Heart right ventricle (tissue), 16 donors: ENCODE results near the gene ARMC7. TPM values are rescaled to one million over a fixed set of nuclear protein-coding genes. Genes with fewer than 3 reads are reported as not detected.
"Not testable (repeated sequence)": the region's sequence is repeated elsewhere in the genome, so short reads cannot be mapped to it uniquely, and the experiment has no call there.

ENCODE experiments used
- ATAC-seq, 8 donors: fragments of 200-7000 bp; cut with Tn5 transposase; one replicate each; pipeline ENCODE4 v1.9.1; 2020; ENCODE audit warnings: mild to moderate bottlenecking in 8 of 8, moderate library complexity in 8 of 8, moderate number of reproducible peaks in 1 of 8
- DNase-seq, 2 donors: peaks; one replicate each; pipeline ENCODE4 v3.0.0-alpha.2; 2020
- H3K27ac ChIP-seq, 10 donors: fragments of 200-600 bp; sonication (generic) in 2 of 10; one replicate each; pipeline versions ENCODE4 v1.5.0 to v1.8.0; 2020 to 2022; ENCODE audit warnings: mild to moderate bottlenecking in 3 of 10
- H3K27me3 ChIP-seq, 7 donors: fragments of 200-600 bp; one replicate each; pipeline ENCODE4 v1.8.0; 2021 to 2022; ENCODE audit warnings: mild to moderate bottlenecking in 2 of 7
- H3K36me3 ChIP-seq, 9 donors: fragments of 200-600 bp; sonication (generic) in 1 of 9; one replicate each; pipeline versions ENCODE4 v1.5.0 to v1.8.0; 2020 to 2022; ENCODE audit warnings: mild to moderate bottlenecking in 2 of 9
- H3K4me1 ChIP-seq, 9 donors: fragments of 200-600 bp; sonication (generic) in 1 of 9; one replicate each; pipeline versions ENCODE4 v1.5.0 to v1.8.0; 2020 to 2022; ENCODE audit warnings: mild to moderate bottlenecking in 4 of 9
- H3K4me3 ChIP-seq, 10 donors: fragments of 200-600 bp; sonication (generic) in 2 of 10; one replicate each; pipeline versions ENCODE4 v1.5.0 to v1.8.0; 2020 to 2022; ENCODE audit warnings: mild to moderate bottlenecking in 7 of 10, moderate library complexity in 2 of 10
- H3K9me3 ChIP-seq, 11 donors: fragments of 200-600 bp in 10 of 11; sonication (generic) in 2 of 11; one replicate each; pipeline versions ENCODE4 v1.5.0 to v1.8.0; 2013 to 2022; ENCODE audit warnings: mild to moderate bottlenecking in 2 of 11, control low read depth in 1 of 11, moderate library complexity in 1 of 11
- WGBS, 2 donors: extraction: QIAGEN DNeasy Blood & Tissue Kit; methylation state at CpG; one replicate each; pipeline ENCODE4 v1.1.7; 2013; ENCODE audit warnings: inconsistent platforms in 1 of 2; 5-methylcytosine and 5-hydroxymethylcytosine counted together
- intact Hi-C, 10 donors: fragments of 100-400 bp; cut with DNase I; formaldehyde crosslinking; loops; one replicate each; pipeline versions ENCODE4 v1.11.1 to v1.14.2; 2022
- polyA plus RNA-seq, 2 donors: library from polyadenylated mRNA; stranded (reverse); fragments of 200-250 nt; gene quantifications; one replicate each; pipeline ENCODE4 v1.2.3, GENCODE V29; 2013
- total RNA-seq, 10 donors: library from RNA; stranded (reverse); fragmentation: NEBNext Ultra II Directional in 3 of 10; extraction: Animal tissue kit (Norgen Biotek cat#: 25700) in 3 of 10; gene quantifications; one replicate each; pipeline versions ENCODE4 v1.2.1 to v1.2.4, GENCODE V29; 2021 to 2023
- TF ChIP-seq, protein P1 (sequence below), 9 donors: fragments of 200-600 bp; sonication (generic) in 2 of 9; IDR thresholded peaks; one replicate each; pipeline versions ENCODE4 v1.5.0 to v1.8.0; 2021 to 2022; ENCODE audit warnings: antibody characterized with exemption in 9 of 9, mild to moderate bottlenecking in 5 of 9, moderate library complexity in 1 of 9
- donor health status: Arrhythmogenic right ventricular cardiomyopathy.
- donor health status: ischemic (EF 13 %, LVEDD 7.1; RV severe dilation, severe dysfunction).
- donor health status: healthy with polysubstance abuse.
- donor health status: DM: no; HTN: yes; CAD: no.
- donor health status: DM: no; HTN: no; CAD: no.
- donor health status: ischemic (EF 25% LVEDD 6.9; RV normal size, moderate dysfunction).
- donor health status: ischemic (EF 25% LVEDD 5.7; RV mildly dilated, moderate dysfunction).
- donor health status: healthy.
- donor health status: DM: yes; HTN: yes; CAD: no.
- donor health status: Ischemic cardiomyopathy.
- donor health status: ischemic (EF 35%, LVEDD 5.7; RV mildly dilated, moderate dysfunction).
- donor health status: nonischemic (EF 11% LVEDD 7.7; RV severe dilation, severe dysfunction).
- donor health status: DM: yes; HTN: yes; CAD: no.
- donor health status: PGD.
- donor health status: ischemic (EF 29% LVEDD 5.4; RV normal size, mild dysfunction).
- donor health status: nonischemic (EF 23%, LVEDD 6.1; RV moderate dilation, normal function).

The ARMC7 gene
- total and polyA plus RNA-seq, 12 donors, result 3.1 to 7.9 (median 5.2) TPM

DNA sequence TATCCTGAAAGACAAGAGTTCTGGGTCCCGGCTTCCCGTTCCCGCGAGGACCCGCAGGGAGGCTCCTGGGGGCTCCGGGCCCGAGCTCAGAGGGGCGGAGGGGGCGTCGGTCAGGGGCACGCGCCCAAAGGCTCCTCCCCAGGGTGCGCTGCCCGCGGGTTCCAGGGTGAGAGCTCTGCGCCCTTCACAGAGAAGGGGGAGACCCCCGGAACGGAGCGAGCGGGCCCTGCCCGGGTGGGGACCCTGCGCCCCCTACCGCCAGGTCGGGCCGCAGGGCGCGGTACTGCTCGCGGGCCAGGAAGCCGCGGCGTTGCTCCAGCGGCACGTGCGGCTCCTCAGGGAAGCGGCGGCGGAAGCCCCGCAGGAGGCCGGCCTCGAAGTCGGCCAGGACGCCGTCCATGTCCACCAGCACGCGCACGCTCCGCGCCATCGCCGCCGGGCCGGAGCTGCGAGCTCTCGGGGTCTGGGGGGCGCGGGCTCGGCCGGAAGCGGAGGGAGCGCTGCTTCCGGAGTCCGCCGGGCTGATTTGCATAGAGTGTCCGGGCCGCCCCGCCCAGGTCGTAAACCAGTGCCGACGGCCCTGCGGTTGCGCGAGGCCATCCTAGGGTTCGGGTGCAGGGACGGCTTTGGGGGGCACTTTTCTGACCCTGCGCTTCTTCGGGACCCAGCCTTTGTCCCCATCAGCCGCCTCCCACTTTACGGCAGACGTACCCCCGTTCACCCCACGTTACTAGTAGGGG is 21.7 kb downstream of the ARMC7 start, which contains the start of gene NT5C:
Gene NT5C (minus strand): TSS at position 465 of the 740 bp plus-strand sequence. CDS start 35 bp downstream, at position 430.
- peaks cover 0 to 38% (median 0%) of the 10 kb centered on the region in 9 donors for H3K36me3 ChIP-seq
- H3K4me1 ChIP-seq, result peaks cover 0 to 21% (median 15%) of the 10 kb centered on the region in 9 donors
- no peaks in the 10 kb centered on the region for H3K27me3 ChIP-seq
- DNase-seq (peak; percentile 79 to 82), ATAC-seq (peak; percentile 88 to 95 (median 92))
- intact Hi-C loops, result no loop called here
- 0 to 2% methylated on average over 75 to 82 of the region's 82 CpGs for WGBS, 2 donors
- peak within 1 kb of the TSS; percentile 69 to 95 (median 87) for H3K27ac ChIP-seq
- H3K9me3 ChIP-seq, result no peaks in the 10 kb centered on the region
- TF ChIP-seq, protein P1, sequence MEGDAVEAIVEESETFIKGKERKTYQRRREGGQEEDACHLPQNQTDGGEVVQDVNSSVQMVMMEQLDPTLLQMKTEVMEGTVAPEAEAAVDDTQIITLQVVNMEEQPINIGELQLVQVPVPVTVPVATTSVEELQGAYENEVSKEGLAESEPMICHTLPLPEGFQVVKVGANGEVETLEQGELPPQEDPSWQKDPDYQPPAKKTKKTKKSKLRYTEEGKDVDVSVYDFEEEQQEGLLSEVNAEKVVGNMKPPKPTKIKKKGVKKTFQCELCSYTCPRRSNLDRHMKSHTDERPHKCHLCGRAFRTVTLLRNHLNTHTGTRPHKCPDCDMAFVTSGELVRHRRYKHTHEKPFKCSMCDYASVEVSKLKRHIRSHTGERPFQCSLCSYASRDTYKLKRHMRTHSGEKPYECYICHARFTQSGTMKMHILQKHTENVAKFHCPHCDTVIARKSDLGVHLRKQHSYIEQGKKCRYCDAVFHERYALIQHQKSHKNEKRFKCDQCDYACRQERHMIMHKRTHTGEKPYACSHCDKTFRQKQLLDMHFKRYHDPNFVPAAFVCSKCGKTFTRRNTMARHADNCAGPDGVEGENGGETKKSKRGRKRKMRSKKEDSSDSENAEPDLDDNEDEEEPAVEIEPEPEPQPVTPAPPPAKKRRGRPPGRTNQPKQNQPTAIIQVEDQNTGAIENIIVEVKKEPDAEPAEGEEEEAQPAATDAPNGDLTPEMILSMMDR (IDR thresholded peaks at IDR 0.05), result peak; percentile 33 to 86 (median 76)
- H3K4me3 ChIP-seq, result peak within 1 kb of the TSS; percentile 42 to 92 (median 72)

DNA sequence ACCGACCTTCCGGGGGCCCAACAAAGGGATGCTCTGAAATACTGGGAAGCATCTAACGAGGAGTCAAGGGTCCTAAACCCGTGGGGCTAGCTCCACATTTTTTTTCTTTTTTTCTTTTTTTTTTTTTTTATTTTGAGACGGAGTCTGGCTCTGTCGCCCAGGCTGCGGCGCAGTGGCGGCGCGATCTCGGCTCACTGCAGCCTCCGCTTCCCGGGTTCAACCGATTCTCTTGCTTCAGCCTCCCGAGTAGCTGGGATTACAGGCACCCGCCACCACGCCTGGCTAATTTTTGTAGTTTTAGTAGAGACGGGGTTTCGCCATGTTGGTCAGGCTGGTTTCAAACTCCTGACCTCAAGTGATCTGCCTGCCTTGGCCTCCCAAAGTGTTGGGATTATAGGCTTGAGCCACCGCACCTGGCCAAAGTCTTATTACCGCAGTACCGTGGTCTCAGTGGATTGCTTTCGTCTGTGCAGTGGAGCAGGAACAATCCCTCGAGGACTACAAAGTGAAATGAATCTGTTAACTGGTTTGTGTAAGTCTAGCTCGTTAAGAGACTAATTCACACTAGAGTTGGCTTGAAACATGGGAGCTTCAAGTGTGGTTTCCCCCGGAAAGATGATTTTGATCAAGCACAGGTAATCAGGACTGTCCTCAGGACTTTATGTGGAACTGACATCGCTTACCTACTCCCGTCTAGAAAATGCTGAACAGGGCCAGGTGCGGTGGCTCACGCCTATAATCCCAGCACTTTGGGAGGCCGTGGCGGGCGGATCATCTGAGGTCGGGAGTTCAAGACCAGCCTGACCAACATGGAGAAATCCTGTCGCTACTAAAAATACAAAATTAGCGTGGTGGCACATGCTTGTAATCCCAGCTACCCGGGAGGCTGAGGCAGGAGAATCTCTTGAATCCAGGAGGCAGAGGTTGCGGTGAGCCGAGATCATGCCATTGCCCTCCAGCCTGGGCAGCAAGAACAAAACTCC is 22.5 kb downstream of the ARMC7 start:
- DNase-seq, H3K9me3 ChIP-seq, intact Hi-C loops, H3K27me3 ChIP-seq: not testable (repeated sequence)
- Histone ChIP-seq H3K4me3 (peak overlapping the region; percentile 42 to 92 (median 72)), H3K4me1 (peaks cover 0 to 21% (median 15%) of the 10 kb centered on the region in 9 donors), H3K27ac (peak overlapping the region; percentile 69 to 95 (median 87)), H3K36me3 (peaks cover 0 to 39% (median 0%) of the 10 kb centered on the region in 9 donors)
- ATAC-seq, result peak in 1 of 8 donors; percentile 2
- 83 to 85% methylated on average over 40 of the region's 40 CpGs for WGBS, 2 donors

DNA sequence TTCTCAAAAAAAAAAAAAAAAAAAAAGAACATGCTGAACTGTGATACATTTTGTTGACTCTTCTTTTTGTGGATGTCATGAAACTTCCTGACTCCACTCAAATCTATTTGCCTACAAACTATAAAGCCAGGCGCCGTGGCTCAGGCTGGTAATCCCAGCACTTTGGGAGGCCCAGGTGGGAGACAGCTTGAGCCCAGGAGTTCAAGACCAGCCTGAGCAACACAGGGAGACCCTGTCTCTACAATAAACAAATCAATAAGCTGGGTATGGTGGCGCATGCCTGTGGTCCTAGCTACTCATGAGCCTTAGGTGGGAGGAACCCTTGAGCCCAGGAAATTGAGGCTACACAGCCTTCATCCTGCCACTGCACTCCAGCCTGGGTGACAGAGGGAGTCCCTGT is 23.2 kb downstream of the ARMC7 start:
- Histone ChIP-seq H3K4me1 (peaks cover 0 to 21% (median 15%) of the 10 kb centered on the region in 9 donors), H3K27ac (no peak overlapping the region), H3K27me3 (no peaks in the 10 kb centered on the region), H3K36me3 (peaks cover 0 to 43% (median 0%) of the 10 kb centered on the region in 9 donors), H3K9me3 (no peaks in the 10 kb centered on the region), H3K4me3 (no peak overlapping the region)
- no peak for DNase-seq
- WGBS, 2 donors, result 97 to 98% methylated on average over 3 of the region's 3 CpGs
- TF ChIP-seq, protein P1 (IDR thresholded peaks at IDR 0.05), result no peak
- intact Hi-C loops, result no loop called here
- ATAC-seq, result no peak

DNA sequence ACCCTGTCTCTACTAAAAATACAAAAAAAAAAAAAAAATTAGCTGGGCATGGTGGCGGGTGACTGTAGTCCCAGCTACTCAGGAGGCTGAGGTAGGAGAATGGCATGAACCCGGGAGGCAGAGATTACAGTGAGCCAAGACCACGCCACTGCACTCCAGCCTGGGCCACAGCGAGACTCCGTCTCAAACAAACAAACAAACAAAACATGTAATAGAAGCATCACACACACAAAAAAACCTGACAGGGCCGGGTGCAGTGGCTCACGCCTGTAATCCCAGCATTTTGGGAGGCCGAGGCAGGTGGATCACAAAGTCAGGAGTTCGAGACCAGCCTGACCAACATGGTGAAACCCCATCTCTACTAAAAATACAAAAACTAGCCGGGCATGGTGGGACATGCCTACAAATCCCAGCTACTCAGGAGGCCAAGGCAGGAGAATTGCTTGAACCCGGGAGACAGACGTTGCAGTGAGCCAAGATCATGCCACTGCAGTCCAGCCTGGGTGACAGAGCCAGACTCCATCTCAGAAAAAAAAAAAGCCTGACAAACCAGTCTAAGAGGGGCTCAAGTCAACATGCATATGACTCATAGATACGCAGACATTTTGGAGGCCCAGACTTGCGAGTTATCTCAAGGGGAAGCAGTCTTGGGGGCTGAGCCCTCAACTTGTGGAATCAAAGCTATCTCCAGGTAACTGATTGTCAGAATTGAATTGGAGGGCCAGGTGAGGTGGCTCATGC is 24.0 kb downstream of the ARMC7 start:
- H3K27me3 ChIP-seq, H3K27ac ChIP-seq, intact Hi-C loops, H3K4me3 ChIP-seq, DNase-seq, ATAC-seq, H3K9me3 ChIP-seq: not testable (repeated sequence)
- Histone ChIP-seq H3K36me3 (peaks cover 0 to 48% (median 0%) of the 10 kb centered on the region in 9 donors), H3K4me1 (peaks cover 0 to 21% (median 15%) of the 10 kb centered on the region in 9 donors)
- 91 to 92% methylated on average over 14 of the region's 14 CpGs for WGBS, 2 donors
